ENCODE measurements around the gene SPACA4. TPM values are rescaled to one million over a fixed set of nuclear protein-coding genes. Genes with fewer than 3 reads are reported as not detected.

The SPACA4 gene
- total RNA-seq, 1 experiment from 2014 or later, result not detected

GRCh38 chr19:48656840-48657474, 50.4 kb downstream of the SPACA4 start:
- Histone ChIP-seq H2BK12ac (ENCODE audit: insufficient read length, low read depth, low read length) (no peak overlapping the region), H3K27me3 (ENCODE audit: insufficient read depth, low read length) (no peaks in the 10 kb centered on the region), H3T11ph (ENCODE audit: low read length) (no peak overlapping the region), H3K23ac (ENCODE audit: insufficient read length, low read depth, low read length) (no peak overlapping the region), H4K91ac (ENCODE audit: insufficient read length, low read depth, low read length) (no peak overlapping the region), H3K9me3 (ENCODE audit: control insufficient read depth, low read depth, low read length) (no peaks in the 10 kb centered on the region), H4K5ac (ENCODE audit: insufficient read length, low read depth, low read length) (no peak overlapping the region), H2BK5ac (ENCODE audit: insufficient read length, low read length) (no peak overlapping the region), H2BK20ac (ENCODE audit: low read depth, low read length, poor library complexity, severe bottlenecking) (no peak overlapping the region), H2BK120ac (ENCODE audit: low read depth, low read length, poor library complexity, severe bottlenecking) (no peak overlapping the region), H3K4me2 (ENCODE audit: insufficient read depth, insufficient read length, low read length) (no peak overlapping the region), H2AFZ (ENCODE audit: low read length) (no peak overlapping the region), H3K27ac (ENCODE audit: insufficient read length, low read depth, low read length) (no peak overlapping the region), H2BK15ac (ENCODE audit: low read depth, low read length) (no peak overlapping the region), H3K9ac (ENCODE audit: extremely low read depth, insufficient read length, low read length) (no peak overlapping the region), H3K14ac (ENCODE audit: insufficient read depth, low read length) (no peak overlapping the region), H3K79me2 (ENCODE audit: insufficient read depth, low read length) (no peaks in the 10 kb centered on the region), H3K4ac (ENCODE audit: low read depth, low read length) (no peak overlapping the region), H3K79me1 (ENCODE audit: insufficient read depth, low read depth, low read length, poor library complexity, severe bottlenecking) (no peaks in the 10 kb centered on the region), H4K8ac (replicated peaks; ENCODE audit: insufficient read length, low read depth, low read length) (no peak overlapping the region), H4K20me1 (ENCODE audit: control insufficient read depth, insufficient read depth, insufficient read length) (no peaks in the 10 kb centered on the region), H3K56ac (ENCODE audit: insufficient read length, low read depth, low read length) (no peak overlapping the region), H3K18ac (ENCODE audit: insufficient read length, low read depth, low read length) (no peak overlapping the region), H2AK5ac (ENCODE audit: insufficient read length, low read length) (no peak overlapping the region), H3K23me2 (ENCODE audit: insufficient read length, low read depth, low read length, poor library complexity, severe bottlenecking) (no peaks in the 10 kb centered on the region), H3K4me1 (ENCODE audit: insufficient read depth, low read length) (no peaks in the 10 kb centered on the region)
- peaks cover 16 to 20% of the 10 kb centered on the region in 2 experiments for H3K4me1 Mint-ChIP-seq
- peaks cover 5 to 6% of the 10 kb centered on the region in 2 experiments; a peak in 3 of 5 replicates for H3K9me3 Mint-ChIP-seq
- H3K4me3 Mint-ChIP-seq, result no peak overlapping the region
- no CpG with 5 or more reads among the region's 16 CpGs for WGBS (ENCODE audit: extremely low coverage, insufficient read length, low lambda C conversion rate)
- peaks cover 13% of the 10 kb centered on the region for H3K27me3 Mint-ChIP-seq (ENCODE audit: low read depth)
- H3K36me3 Mint-ChIP-seq (ENCODE audit: insufficient read depth in 1 of 3, low read depth in 3 of 3), result peaks cover 0 to 6% (median 5%) of the 10 kb centered on the region in 3 experiments; a peak in 2 of 7 replicates
- H3K27ac Mint-ChIP-seq, result 0 out of 7 replicates have a peak overlapping the region, but pooled peaks of 1 of the 3 experiments have one; percentile 0
- TF ChIP-seq CTCF (conservative IDR thresholded peaks at IDR 0.05), result no peak
- DNase-seq, result no peak

Other genes starting within 250 kb of the SPACA4 start
- 15.2 and 16.0 TPM in 2 replicates for gene TMEM143, start 242.8 kb upstream of the SPACA4 start, total RNA-seq (2021)
- 0.31 TPM in 1 of 2 replicates, not detected in the other for gene SYNGR4, start 242.4 kb upstream of the SPACA4 start, total RNA-seq (2021)
- gene KDELR1, start 215.2 kb upstream of the SPACA4 start, total RNA-seq (2021), result 195 and 198 TPM in 2 replicates
- 5.9 and 6.2 TPM in 2 replicates for gene GRIN2D, start 213.1 kb upstream of the SPACA4 start, total RNA-seq (2021)
- gene GRWD1, start 160.8 kb upstream of the SPACA4 start, total RNA-seq (2021), result 92.0 and 94.6 TPM in 2 replicates
- gene KCNJ14, start 151.2 kb upstream of the SPACA4 start, total RNA-seq (2021), result 1.1 and 1.2 TPM in 2 replicates
- 97.1 and 103 TPM in 2 replicates for gene CYTH2, start 137.4 kb upstream of the SPACA4 start, total RNA-seq (2021)
- gene LMTK3, start 94.9 kb upstream of the SPACA4 start, total RNA-seq (2021), result 14.4 and 15.2 TPM in 2 replicates
- gene SULT2B1, start 54.6 kb upstream of the SPACA4 start, total RNA-seq (2021), result 1.3 and 1.7 TPM in 2 replicates
- gene FAM83E, start 8.3 kb downstream of the SPACA4 start, total RNA-seq (2021), result 9.2 and 9.5 TPM in 2 replicates
- gene RPL18, start 12.4 kb downstream of the SPACA4 start, total RNA-seq (2021), result 1,855 and 1,874 TPM in 2 replicates
- 55.0 and 57.2 TPM in 2 replicates for gene SPHK2, start 12.8 kb downstream of the SPACA4 start, total RNA-seq (2021)
- 11.4 and 12.6 TPM in 2 replicates for gene DBP, start 30.6 kb downstream of the SPACA4 start, total RNA-seq (2021)
- 102 and 107 TPM in 2 replicates for gene CA11, start 39.4 kb downstream of the SPACA4 start, total RNA-seq (2021)
- gene NTN5, start 66.3 kb downstream of the SPACA4 start, total RNA-seq (2021), result 0.33 and 0.55 TPM in 2 replicates
- 11.4 and 13.2 TPM in 2 replicates for gene FUT2, start 89.2 kb downstream of the SPACA4 start, total RNA-seq (2021)
- gene MAMSTR, start 113.0 kb downstream of the SPACA4 start, total RNA-seq (2021), result 1.4 and 1.6 TPM in 2 replicates
- 2.4 and 2.8 TPM in 2 replicates for gene RASIP1, start 133.9 kb downstream of the SPACA4 start, total RNA-seq (2021)
- 2.6 and 3.7 TPM in 2 replicates for gene IZUMO1, start 140.2 kb downstream of the SPACA4 start, total RNA-seq (2021)
- gene FUT1, start 145.9 kb downstream of the SPACA4 start, total RNA-seq (2021), result 15.9 and 16.1 TPM in 2 replicates
- 0.55 and 0.90 TPM in 2 replicates for gene FGF21, start 148.8 kb downstream of the SPACA4 start, total RNA-seq (2021)
- 30.6 and 32.7 TPM in 2 replicates for gene BCAT2, start 204.3 kb downstream of the SPACA4 start, total RNA-seq (2021)
- 11.2 and 11.6 TPM in 2 replicates for gene HSD17B14, start 229.7 kb downstream of the SPACA4 start, total RNA-seq (2021)